Limb (tissue), 2 donors: ENCODE results near the gene HIGD1C.

Experiments
- DNase-seq, 2 donors: peaks; one replicate each; pipeline ENCODE4 v3.0.0-alpha.2; 2016; ENCODE audit errors: extremely low spot score in 2 of 2

HIGD1C gene

GRCh38 chr12:51017452-51017851, 65.1 kb downstream of the HIGD1C start:
- no peak for DNase-seq

GRCh38 chr12:51018956-51019355, 66.6 kb downstream of the HIGD1C start:
- no peak for DNase-seq

- DNase-seq: no peak
Measured at GRCh38 chr12:51019927-51020326, 67.6 kb downstream of the HIGD1C start.
